NCI-H526 treated with DMSO at 0.1 percent for 48 hours (cell line): ENCODE measurements around the gene HMX1.

Experiments used
- DNase-seq: peaks from one replicate; lab custom pipeline; 2025; lab: John Stamatoyannopoulos, UW

The HMX1 gene

DNA sequence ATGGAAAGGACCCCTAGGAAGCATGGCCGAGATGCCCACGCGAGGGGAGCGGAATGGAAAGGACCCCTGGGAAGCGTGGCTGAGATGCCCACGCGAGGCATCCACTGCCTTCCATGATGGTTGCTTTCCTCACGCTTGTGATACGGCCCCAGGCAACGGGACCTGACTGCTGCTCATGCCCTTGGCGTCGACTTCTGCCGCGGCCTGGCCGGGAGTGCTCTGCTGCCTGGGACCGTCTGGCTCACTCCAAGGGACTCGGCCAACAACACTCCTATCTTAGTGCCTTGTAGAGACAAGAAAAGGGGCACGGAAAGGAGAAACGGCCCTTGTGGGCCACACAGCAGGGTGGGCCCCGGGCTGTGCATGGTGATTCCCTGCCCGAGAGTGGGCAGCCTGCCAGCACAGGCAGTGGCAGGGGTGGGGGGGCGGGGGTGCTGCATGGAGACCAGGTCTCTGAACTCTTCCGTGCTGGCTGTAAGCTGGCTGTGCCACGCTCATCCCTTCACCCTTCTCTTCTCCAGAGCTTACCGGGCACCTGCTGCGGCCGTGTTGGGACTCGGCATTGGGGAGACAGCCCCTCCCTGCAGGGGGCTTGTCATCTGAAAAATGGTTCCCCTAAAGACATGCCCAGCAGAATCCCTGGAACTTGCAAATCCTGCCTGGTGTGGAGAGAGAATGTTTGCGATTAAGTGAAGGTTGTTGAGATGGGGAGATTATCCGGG lies 38.6 kb upstream of the HMX1 start:
- DNase-seq = no peak

DNA sequence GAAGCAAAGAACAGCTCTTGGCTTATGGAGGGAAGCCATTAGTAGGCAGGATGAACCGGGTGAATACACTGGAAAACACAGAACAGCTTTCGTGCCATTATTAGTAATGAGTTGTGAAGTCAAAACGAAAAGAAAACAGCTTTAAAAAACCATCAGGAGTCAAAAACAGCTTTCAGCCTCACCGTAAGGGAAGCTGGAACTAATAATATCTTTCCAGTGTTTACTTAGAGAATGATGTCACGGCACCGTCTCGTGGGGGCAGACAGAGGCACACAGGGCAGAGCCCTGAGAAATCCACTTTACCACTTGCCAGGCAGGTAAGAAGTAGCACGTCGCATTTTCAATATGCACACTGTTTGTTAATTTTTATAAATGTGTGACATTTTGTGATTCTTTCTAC lies 37.9 kb upstream of the HMX1 start:
- no peak for DNase-seq

DNA sequence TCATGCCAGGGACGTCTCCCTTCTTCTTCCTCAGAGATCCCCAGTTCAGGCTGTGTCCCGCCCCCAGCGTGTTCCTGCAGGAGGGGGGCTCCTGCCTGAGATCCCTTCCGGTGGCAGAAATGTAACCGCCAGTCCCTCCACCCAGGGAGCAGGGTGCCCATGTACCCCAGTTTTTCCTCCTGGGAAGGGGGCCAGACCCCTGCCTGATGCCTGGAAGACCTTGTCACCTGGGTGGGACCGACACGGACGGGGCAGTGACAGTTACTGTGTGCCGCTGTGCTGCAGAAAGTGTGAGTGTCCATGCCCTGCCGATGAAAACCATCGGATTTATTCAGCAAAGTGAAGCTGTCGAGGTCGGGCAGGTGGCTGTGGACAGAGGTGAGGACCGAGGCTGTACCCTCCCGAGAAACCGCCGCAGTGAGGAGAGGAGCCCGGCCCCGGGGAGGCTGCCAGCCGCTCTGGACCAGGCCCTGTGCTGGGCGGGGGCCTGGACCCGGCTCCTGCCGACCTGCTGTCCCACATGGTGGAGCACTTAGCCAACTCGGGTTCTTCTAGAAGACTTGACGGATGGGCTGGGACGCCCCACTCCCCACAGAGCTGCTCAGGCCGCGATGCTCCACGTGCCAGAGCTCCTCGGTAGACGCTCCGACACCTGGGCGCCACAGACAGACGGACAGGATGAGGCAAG lies 36.7 kb upstream of the HMX1 start:
- DNase-seq = no peak

DNA sequence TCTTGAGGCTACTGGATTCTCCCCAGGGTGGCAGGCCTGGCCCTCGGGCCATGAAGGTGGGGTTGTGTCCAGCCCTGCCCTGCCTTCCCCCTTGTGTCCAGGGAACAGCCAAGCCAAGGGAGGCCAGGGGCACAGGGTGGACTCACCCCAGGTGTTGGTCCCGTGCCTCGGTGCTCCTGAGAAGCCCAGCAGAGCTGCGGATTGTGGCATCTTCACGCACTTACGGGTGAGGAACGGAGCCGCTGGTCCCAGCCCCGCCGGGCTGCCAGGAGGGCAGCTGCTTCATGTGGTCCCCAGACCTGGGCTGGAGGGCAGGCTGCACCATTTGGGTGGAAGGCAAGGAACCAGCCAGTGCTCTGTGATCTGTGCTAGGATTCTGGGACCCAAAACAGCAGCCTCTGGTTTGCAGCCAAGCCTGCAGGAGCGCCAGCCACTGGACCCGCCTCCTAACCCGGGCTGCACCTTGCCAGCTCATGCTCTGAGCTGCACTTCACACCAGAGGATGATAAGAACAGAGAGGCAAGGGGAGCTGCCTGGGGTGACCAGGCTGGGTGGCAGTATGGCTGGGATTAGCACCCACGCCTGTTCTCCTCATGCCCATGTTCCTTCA lies 36.1 kb upstream of the HMX1 start:
- DNase-seq = no peak

DNA sequence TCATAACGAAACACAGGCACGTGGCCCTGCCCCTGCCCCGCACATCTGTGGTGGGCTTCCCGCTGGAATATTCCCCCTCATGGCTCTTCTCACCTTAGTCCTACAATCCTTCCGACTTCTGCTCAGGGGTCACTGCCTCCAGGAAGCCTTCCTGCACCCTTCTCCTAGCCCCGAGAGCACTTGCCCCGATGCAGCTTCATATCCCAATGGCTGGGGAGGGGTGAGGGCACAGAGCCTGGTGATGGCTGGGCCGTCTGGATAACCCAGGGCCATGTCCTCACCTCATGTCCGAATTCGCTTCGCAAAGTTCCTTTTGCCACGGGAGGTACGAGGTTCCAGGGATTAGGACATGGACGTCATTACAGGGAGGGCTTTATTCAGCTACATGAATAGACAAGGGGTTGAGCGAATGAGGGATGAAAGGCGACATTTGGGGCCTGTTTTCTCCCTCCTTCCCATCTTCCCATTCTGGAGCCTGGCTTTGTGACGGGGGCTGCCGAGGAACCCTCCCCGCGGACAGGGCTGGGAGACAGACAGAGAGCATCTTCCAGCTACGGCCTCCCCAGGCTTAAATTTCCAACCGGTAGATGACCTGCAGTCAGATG lies 35.5 kb upstream of the HMX1 start:
- DNase-seq = no peak

DNA sequence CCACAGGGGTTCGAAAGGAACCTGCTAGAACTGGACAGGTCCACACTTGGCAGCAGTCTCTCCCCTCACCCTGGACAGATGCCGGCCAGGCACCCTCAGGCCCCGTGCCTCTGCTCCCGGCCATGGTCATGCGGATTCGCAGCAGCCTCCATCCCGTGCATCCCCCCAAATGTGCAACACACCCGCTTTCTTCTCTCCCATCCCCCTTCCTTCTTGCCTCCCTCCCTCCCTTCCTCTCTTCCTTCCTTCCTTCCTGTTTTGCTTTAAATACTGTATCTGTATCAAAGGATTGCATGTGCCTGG lies 35.0 kb upstream of the HMX1 start:
- no peak for DNase-seq

DNA sequence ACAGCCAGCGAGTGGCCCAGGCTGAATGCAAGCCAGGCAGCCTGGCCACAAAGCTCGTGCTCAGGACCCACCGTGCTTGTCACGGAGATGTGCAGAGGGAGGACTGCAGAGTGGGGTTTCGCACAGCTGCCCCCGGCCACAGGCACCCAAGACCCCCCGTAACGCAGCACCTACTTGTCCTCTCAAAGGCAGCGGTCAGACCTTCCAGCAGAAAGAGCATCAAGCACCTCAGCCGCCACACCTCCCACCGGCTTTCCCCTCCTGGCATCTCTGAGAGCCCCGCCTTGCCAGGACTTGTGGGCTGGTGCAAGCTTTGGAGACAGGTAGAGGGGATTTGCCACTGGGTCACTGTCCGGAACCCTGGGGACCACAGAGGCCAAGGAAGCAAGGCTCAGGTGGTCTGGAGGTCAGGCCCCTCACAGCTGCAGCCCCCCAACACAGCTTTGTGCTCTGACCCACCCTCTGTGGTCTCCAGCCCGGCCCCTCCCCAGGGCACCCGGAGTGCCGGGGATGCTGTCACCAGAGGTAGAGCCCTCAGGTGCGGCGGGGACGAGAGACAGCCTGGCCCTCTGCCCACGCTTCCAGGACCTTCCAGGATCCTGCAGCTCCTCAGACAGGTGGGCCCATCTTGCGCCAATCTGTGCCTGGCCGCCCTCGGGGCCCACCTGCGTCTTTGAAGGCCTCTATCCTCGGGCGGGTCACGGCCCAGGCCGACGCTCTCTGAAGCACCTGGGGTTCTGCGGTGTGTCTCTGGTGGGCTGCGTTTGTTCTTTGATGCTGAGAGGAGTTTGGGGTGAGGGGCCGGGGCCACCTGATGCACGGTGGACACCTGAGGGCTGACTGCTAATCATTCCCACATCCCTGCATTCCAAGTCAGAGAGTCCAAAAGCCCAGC lies 34.4 kb upstream of the HMX1 start:
- no peak for DNase-seq

DNA sequence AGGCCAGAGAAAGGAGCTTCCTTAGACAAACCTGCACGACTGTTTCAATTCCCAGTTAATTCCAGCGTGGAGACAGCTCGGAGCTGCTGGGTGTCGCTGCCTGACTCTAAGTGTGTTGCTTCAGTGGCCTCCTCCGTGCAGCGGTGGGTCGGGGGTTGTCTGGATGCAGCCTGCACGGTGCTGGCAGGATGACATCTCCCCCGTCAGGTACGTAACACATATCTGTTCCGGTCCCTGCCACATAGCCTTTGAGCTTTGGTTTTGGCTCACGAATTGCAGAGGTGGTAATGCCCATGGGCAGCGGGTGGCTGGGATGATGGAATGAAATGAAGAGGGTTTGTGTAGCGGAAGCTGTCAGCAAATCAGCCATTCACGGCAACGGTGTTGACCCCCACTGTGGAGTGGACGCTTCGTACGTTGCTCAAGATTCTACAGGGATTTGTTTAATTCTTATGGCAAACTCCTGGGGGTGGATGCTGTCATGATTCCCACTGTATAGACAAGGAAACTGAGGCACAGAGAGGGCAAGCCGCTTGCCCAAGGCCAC lies 33.7 kb upstream of the HMX1 start:
- no peak for DNase-seq

DNA sequence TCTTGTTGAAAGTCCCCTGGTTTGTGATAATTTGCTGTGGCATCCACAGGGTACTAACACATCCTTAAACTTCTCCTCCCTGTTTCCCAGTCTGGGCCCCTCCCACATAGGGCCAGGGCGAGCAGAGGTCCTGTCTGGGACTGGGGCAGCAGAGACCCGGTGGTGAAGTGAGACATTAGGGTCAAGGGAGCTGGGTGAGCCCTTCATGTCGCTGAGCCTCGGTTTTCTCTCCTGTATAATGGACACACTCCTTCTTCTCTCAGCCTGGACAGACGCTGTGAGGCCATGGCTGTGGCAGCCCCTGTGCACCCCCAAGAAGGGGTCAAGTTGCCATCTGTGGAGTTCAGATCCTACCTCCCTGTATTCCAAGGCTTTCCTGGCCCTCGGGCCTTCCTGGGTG lies 33.0 kb upstream of the HMX1 start:
- no peak for DNase-seq

DNA sequence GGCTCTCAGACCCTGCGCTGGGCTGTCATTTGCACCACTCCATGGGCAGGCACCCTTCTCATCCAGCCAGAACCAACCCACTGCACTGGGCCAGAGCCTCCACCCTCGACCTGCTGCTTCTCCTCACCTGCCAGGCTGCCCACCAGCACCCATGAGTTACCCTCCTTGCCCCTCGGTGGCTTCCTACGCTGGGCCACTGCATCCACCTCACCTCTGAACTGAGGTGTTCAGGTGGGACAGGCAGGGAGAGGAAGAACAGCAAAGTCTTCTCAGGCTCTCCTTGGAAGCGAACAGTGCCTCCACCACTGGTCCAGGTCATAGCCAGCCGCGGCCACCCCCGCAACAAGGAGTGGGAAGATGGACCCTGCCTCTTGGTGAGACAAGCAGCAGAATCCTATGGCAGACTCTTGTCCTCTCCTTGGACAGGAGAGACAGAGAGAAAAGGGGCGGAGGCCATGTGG lies 32.4 kb upstream of the HMX1 start:
- DNase-seq = no peak

DNA sequence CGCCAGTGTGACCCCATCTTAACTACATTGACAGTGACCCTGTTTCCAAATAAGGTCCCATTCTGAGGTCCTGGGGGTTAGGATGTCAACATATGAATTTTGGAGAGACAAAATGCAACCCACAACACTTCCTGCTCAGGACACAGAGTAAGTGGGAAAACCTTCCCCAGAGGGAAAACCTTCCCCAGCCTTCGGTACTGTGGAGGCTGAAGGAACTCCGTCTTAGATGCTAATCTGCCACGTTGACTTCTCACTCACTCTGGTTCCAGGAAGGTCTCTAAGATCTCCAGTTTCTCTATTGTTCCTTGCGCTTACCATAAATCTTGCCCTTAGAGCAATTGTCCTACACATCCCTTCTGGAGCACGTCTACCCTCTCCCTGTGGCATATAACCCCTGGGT lies 29.7 kb upstream of the HMX1 start:
- DNase-seq = no peak

DNA sequence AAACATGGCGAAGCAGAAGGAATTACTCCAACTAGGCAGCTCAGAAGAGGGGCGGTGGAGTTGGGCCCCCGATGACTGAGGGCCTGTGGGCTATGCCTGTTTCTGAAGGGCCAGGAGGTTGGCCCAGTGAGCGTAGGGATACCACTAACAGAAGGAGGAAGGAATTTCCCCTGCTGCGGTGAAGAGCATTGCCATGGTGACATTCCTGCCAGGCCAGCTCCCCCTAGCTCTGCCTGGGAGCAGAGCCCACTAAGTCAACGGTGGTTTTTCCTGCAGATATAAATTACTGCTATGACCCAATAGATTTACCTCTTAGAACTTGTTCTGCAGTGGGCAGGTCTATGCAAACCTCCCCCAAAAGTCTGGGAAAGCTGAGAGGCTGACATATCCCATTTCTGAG lies 28.9 kb upstream of the HMX1 start:
- no peak for DNase-seq

DNA sequence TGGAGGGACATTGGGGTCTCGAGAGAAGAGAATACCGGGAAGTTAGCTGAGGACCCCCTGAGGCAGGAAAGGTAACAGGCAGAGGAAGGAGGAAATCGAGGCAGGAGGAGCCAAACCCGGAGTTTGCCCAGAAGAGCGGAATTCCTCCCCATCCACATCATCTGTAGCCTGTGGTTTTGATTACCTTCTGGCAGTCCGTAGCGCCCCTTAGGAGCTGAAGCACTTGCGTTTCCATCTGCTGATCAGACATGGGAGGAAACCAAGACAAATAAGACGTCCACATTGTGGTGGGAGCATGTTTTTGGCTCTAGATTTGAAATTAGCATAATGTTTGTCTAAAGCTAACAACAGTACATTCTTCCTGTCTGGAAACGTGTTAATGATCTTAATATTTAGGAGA lies 26.8 kb upstream of the HMX1 start:
- no peak for DNase-seq

DNA sequence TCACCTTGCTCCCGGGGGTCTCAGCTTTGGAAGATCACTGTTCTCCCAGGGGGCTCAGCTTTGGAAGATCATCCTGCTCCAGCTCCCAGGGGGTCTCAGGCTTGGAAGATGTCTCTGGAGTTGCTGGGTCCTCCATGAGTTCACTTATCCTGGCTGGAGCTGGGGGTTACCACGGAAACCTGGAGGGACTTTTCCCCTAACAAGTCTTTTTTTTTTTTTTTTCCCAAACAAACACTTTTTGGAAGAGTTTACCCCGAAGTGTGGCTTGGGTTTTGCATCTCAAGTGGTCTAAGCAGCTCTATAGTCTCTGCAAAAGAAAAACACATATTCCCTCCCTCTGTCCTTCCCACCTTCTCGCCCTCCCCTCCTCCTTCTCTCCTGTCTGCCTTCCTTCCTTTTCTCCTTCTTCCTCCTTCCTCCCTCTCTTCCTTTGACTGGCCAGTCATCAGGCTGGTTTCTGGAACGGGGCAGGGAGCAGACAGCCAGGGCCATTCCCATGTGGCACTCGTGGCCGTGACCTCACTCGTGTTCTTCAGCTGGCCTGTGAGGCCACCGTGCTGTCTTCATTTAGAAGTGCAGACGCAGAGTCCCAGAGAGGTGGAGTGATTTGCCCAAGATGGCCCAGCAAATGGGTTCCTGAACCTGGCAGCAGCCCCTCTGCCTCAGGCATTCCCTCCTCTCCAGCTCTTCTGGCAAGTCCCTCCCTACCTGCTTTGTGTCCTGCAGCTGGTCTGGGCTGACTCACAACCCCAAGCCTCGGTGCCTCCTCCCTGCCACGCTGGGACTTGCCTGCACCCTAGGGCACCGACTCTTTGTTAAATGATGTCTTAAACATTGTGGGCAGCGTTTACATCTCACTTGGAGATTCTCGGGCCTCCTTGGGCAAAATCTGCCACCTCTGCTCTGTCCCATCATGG lies 25.9 kb upstream of the HMX1 start:
- no peak for DNase-seq

DNA sequence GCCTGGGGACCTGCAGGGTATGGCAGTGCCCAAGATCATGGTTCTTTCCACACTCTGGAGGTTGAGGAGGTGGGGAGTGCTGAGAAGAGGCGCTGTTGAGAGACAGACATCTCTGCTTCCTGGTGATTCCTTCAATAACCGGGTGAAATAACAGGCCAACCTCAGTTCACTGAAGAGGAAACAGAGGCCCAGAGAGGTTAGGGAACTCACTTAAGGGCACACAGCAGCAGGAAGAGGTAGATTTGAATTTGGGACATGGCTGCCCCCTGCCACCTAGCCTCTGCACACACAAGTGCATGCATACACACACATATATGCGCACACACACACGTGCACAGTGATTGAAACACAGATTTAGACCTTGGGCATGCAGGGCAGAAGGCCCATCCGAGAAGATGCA lies 24.9 kb upstream of the HMX1 start:
- DNase-seq = no peak

DNA sequence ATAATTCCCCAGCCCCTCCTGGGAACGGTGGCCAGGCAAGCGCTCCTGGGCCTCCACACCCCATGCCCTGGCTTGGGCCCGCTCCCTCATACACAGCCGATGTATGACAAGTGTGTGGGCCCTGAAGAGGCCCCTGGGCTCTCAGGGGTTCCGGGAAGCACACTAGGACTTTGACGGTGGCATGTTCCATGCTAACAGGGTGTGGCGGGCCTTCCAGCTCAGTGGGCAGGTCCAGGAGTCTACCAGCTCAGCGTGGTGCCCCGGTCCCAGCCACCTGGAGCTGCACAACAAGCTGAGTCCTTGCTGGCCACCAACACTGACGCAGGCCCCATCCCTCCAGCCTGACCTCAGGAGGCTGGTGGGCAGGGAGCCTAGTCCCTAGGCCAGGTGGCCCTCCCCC lies 24.4 kb upstream of the HMX1 start:
- DNase-seq = no peak

DNA sequence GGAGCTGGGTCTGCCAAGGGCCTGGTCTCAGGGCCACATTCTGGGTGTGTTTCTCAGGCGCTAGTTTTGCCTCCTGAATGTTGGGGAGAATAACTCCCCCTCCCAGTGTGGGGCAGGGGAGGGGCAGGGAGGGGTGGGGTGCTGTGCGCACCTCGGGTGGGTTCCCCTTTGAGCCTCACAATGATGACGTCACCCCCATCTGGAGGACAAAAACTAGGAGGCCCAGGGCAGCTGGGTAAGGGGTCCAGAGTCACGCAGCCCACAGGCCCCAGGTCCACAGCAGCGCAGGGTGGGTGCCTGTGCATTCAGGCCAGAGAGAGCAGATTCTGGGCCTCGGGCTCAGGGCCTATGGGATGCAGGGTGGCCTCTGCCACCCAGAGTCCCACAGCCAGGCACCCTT lies 23.7 kb upstream of the HMX1 start:
- DNase-seq = no peak

DNA sequence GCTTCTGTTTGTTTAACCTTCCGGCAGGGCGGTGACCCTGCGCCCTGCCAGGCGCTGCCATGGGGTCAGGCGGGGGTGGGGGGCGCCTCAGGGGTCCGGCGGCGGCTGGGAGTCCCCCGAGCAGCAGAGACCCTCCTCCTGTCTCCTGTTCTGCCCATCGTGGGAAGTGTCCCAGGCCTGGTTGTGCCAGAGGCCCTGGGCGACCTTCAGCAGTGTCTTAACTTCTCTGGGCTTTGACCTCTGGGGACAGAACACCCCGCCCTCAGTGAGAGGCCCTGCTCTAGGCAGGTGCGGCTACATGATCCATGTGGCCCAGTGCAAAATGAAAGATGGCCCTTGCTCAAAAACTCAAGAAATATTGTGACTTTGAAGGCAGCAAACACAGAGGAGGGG lies 22.8 kb upstream of the HMX1 start:
- no peak for DNase-seq

DNA sequence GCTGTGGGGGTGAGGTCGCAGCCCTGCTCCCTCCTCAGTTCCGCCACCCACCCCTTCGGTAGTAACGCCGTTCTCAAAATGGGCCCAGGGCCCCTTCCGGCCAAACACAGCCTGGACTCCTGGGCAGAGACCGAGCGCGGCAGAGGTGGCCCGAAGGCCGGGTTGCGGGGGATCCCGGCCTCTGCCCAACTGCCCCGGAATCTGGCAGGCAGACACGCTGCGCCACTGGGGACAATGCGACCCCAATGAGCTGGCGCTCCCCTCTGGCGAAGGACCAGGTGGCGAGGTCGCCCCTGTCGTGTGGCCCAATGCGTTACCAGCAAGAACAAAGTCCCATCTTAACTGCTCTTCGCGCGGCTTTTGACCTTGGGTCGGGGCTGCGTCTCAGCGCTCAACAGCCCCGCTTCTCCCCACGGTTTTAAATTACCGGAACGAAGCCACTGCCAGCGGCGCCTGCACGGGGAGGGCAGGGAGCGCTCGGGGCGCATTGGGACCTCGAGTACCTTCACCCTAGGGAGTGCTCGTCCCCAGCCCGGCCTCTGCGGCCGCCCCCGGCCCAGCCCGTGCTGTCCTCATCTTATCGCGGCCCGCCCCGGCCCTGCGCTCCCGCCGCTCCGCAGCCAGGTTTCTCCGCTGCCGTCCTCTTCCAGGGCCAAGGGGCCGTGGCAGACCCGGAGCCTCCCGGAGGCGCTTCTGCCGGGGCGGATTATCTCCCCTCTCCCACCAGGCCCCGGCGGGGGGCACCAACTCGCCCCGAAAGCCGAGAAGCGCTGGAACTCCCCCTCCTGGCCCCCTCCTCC lies 22.2 kb upstream of the HMX1 start:
- no peak for DNase-seq

DNA sequence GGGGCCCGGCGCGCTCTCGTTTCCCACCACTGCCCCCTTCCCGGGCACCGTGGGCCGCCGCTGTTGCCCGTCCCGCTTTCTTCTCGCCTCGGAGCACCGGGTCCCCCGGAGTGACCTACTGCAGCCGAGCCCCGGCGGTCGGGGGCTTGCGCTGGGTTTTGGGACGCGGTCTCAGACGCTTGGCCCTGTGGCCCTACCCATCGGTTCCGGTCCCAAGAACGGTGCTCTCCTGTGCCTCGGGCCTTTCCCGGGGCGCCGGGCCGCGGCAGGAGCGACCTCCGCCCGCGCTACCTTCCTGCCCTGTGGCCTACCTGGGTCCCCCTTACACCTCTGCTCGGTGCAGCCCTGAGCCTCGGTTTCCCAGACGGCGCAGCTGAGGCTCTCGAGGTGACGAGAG lies 21.6 kb upstream of the HMX1 start:
- no peak for DNase-seq
